ENCODE results near the gene RBM39. TPM values are rescaled to one million over a fixed set of nuclear protein-coding genes. Genes with fewer than 3 reads are reported as not detected.

RBM39 gene
- total RNA-seq, 1 experiment from 2014 or later = 347 TPM

DNA sequence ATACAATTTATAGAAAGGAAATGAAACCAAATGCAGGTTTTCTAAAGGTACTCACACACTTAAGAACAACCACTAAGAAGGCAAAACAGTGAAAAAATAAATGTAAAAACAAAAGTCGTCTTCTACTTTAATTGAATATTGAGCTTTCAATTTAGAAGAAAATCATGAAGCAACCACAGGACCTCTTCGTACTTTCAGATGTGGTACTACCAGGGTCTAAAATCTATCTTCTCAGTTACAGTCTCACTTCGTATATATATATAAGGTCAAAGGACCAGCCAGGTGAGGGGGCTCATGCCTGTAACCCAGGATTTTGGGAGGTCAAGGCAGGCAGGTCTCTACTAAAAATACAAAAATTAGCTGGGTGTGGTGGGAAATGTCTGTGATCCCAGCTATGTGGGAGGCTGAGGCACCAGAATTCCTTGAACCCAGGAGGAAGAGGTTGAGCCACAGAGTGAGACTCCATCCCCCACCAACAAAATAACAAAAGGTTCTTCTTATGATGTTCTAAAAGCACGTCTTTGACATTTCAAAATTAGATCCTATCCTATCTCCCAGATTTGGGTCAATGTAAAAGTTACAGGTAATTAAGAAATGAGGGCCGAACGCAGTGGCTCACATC is 30.4 kb downstream of the RBM39 start:
- peaks cover 3 to 7% of the 10 kb centered on the region in 2 experiments for H3K4me1 Mint-ChIP-seq
- peaks cover 49 to 91% (median 89%) of the 10 kb centered on the region in 3 experiments for H3K36me3 Mint-ChIP-seq (ENCODE audit: insufficient read depth in 1 of 3, low read depth in 3 of 3)
- Histone ChIP-seq H3K9ac (ENCODE audit: extremely low read depth, insufficient read length, low read length) (no peak overlapping the region), H4K5ac (ENCODE audit: insufficient read length, low read depth, low read length) (no peak overlapping the region), H4K8ac (replicated peaks; ENCODE audit: insufficient read length, low read depth, low read length) (no peak overlapping the region), H3T11ph (ENCODE audit: low read length) (no peak overlapping the region), H2BK5ac (ENCODE audit: insufficient read length, low read length) (no peak overlapping the region), H3K14ac (ENCODE audit: insufficient read depth, low read length) (no peak overlapping the region), H2BK20ac (ENCODE audit: low read depth, low read length, poor library complexity, severe bottlenecking) (no peak overlapping the region), H3K79me2 (ENCODE audit: insufficient read depth, low read length) (no peaks in the 10 kb centered on the region), H2BK120ac (ENCODE audit: low read depth, low read length, poor library complexity, severe bottlenecking) (no peak overlapping the region), H2AK5ac (ENCODE audit: insufficient read length, low read length) (no peak overlapping the region), H3K27me3 (ENCODE audit: insufficient read depth, low read length) (no peaks in the 10 kb centered on the region), H4K20me1 (ENCODE audit: control insufficient read depth, insufficient read depth, insufficient read length) (no peaks in the 10 kb centered on the region), H3K27ac (ENCODE audit: insufficient read length, low read depth, low read length) (no peak overlapping the region), H3K23me2 (ENCODE audit: insufficient read length, low read depth, low read length, poor library complexity, severe bottlenecking) (no peaks in the 10 kb centered on the region), H3K9me3 (ENCODE audit: control insufficient read depth, low read depth, low read length) (no peaks in the 10 kb centered on the region), H3K4ac (ENCODE audit: low read depth, low read length) (no peak overlapping the region), H3K56ac (ENCODE audit: insufficient read length, low read depth, low read length) (no peak overlapping the region), H3K79me1 (ENCODE audit: insufficient read depth, low read depth, low read length, poor library complexity, severe bottlenecking) (peaks cover 2% of the 10 kb centered on the region), H3K4me1 (ENCODE audit: insufficient read depth, low read length) (no peaks in the 10 kb centered on the region), H4K91ac (ENCODE audit: insufficient read length, low read depth, low read length) (no peak overlapping the region), H3K18ac (ENCODE audit: insufficient read length, low read depth, low read length) (no peak overlapping the region), H2AFZ (ENCODE audit: low read length) (no peak overlapping the region), H2BK12ac (ENCODE audit: insufficient read length, low read depth, low read length) (no peak overlapping the region), H2BK15ac (ENCODE audit: low read depth, low read length) (no peak overlapping the region), H3K23ac (ENCODE audit: insufficient read length, low read depth, low read length) (no peak overlapping the region), H3K4me2 (ENCODE audit: insufficient read depth, insufficient read length, low read length) (no peak overlapping the region)
- no peak for DNase-seq
- TF ChIP-seq, protein P1, sequence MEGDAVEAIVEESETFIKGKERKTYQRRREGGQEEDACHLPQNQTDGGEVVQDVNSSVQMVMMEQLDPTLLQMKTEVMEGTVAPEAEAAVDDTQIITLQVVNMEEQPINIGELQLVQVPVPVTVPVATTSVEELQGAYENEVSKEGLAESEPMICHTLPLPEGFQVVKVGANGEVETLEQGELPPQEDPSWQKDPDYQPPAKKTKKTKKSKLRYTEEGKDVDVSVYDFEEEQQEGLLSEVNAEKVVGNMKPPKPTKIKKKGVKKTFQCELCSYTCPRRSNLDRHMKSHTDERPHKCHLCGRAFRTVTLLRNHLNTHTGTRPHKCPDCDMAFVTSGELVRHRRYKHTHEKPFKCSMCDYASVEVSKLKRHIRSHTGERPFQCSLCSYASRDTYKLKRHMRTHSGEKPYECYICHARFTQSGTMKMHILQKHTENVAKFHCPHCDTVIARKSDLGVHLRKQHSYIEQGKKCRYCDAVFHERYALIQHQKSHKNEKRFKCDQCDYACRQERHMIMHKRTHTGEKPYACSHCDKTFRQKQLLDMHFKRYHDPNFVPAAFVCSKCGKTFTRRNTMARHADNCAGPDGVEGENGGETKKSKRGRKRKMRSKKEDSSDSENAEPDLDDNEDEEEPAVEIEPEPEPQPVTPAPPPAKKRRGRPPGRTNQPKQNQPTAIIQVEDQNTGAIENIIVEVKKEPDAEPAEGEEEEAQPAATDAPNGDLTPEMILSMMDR (conservative IDR thresholded peaks at IDR 0.05) = no peak
- H3K27me3 Mint-ChIP-seq (ENCODE audit: low read depth) = no peaks in the 10 kb centered on the region
- no peaks in the 10 kb centered on the region for H3K9me3 Mint-ChIP-seq
- no CpG with 5 or more reads among the region's 6 CpGs for WGBS (ENCODE audit: extremely low coverage, insufficient read length, low lambda C conversion rate)
- no peak overlapping the region for H3K4me3 Mint-ChIP-seq
- peak overlapping the region in 1 of 3 experiments; percentile 87; a peak in 3 of 7 replicates for H3K27ac Mint-ChIP-seq

Measured in H9 (cell line).